Osteoblast (primary cell): ENCODE results near the gene SPIN2A. TPM values are rescaled to one million over a fixed set of nuclear protein-coding genes. Genes with fewer than 3 reads are reported as not detected.
A peak's percentile ranks its signal among the peaks of the same experiment; 100 is the strongest.
"Not testable (repeated sequence)": the region's sequence is repeated elsewhere in the genome, so short reads cannot be mapped to it uniquely, and the experiment has no call there.

ENCODE experiments used
- DNase-seq: peaks from one replicate; pipeline ENCODE4 v3.0.0; 2011; ENCODE audit warnings: low spot score, mixed read lengths; ENCODE audit not compliant: insufficient read length; ENCODE audit errors: missing footprints
- H2AFZ ChIP-seq: 2 replicates; pipeline ENCODE4 v1.6.0; 2011; ENCODE audit warnings: mild to moderate bottlenecking, low read length
- H3K27ac ChIP-seq: 2 replicates; pipeline ENCODE4 v1.5.1; 2011; ENCODE audit warnings: mild to moderate bottlenecking, low read depth, low read length, moderate library complexity
- H3K27me3 ChIP-seq: 2 replicates; pipeline ENCODE4 v1.6.0; 2012; ENCODE audit warnings: mild to moderate bottlenecking, control low read depth, inconsistent platforms, low read length, moderate library complexity; ENCODE audit not compliant: insufficient read depth
- H3K36me3 ChIP-seq: 2 replicates; pipeline ENCODE4 v1.5.1; 2011; ENCODE audit warnings: mild to moderate bottlenecking, low read length, control low read depth, moderate library complexity; ENCODE audit not compliant: insufficient read depth
- H3K4me1 ChIP-seq: 2 replicates; pipeline ENCODE4 v1.5.1; 2011; ENCODE audit warnings: mild to moderate bottlenecking, low read length, control low read depth, moderate library complexity; ENCODE audit not compliant: insufficient read depth
- H3K4me2 ChIP-seq: 2 replicates; pipeline ENCODE4 v1.6.0; 2011; ENCODE audit warnings: mild to moderate bottlenecking, low read length; ENCODE audit not compliant: insufficient read depth
- H3K4me3 ChIP-seq: fragments of 200-600 bp; sonication (generic); 3 replicates; pipeline ENCODE4 v1.5.1; 2012; ENCODE audit warnings: mild to moderate bottlenecking, low read length, inconsistent platforms; ENCODE audit not compliant: insufficient read depth
- H3K79me2 ChIP-seq: 2 replicates; pipeline ENCODE4 v1.6.0; 2012; ENCODE audit warnings: mild to moderate bottlenecking, low read length, control low read depth, inconsistent platforms; ENCODE audit not compliant: insufficient read depth
- H3K9me3 ChIP-seq: 2 replicates; pipeline ENCODE4 v1.5.1; 2011; ENCODE audit warnings: low read depth, low read length, control low read depth
- H4K20me1 ChIP-seq: 2 replicates; pipeline ENCODE4 v1.6.0; 2012; ENCODE audit warnings: mild to moderate bottlenecking, low read length, control low read depth; ENCODE audit not compliant: insufficient read depth
- total RNA-seq: library from RNA; depleted of rRNA; stranded (reverse); fragments of >200 nt; gene quantifications from 2 replicates; pipeline ENCODE4 v1.2.3, GENCODE V29; 2012
- TF ChIP-seq, protein P1 (sequence below): IDR thresholded peaks from 2 replicates; pipeline ENCODE4 v1.5.1; 2011; ENCODE audit warnings: mild to moderate bottlenecking, low read depth, low read length, moderate library complexity; ENCODE audit errors: extremely low read depth

The SPIN2A gene
- total RNA-seq, 1 donor, result 1.4 TPM

GRCh38 chrX:57137501-57137900, 304 bp upstream of the SPIN2A start:
- peak; percentile 47 for DNase-seq
- peak overlapping the region; percentile 58 for H3K4me3 ChIP-seq

GRCh38 chrX:57136589-57136988, 608 bp downstream of the SPIN2A start:
- H3K9me3 ChIP-seq, H4K20me1 ChIP-seq, H3K36me3 ChIP-seq, DNase-seq, H3K79me2 ChIP-seq, H2AFZ ChIP-seq, H3K4me2 ChIP-seq, H3K27me3 ChIP-seq, H3K4me3 ChIP-seq, H3K27ac ChIP-seq, H3K4me1 ChIP-seq: not testable (repeated sequence)

More at GRCh38 chrX:57137501-57137900, 304 bp upstream of the SPIN2A start:
- Histone ChIP-seq H3K9me3 (no peaks in the 10 kb centered on the region), H3K36me3 (no peaks in the 10 kb centered on the region), H3K4me2 (peak overlapping the region; percentile 71), H4K20me1 (no peaks in the 10 kb centered on the region), H3K27ac (no peak overlapping the region), H3K27me3 (no peaks in the 10 kb centered on the region), H2AFZ (peak overlapping the region; percentile 65), H3K4me1 (no peaks in the 10 kb centered on the region), H3K79me2 (no peaks in the 10 kb centered on the region)
- TF ChIP-seq, protein P1, sequence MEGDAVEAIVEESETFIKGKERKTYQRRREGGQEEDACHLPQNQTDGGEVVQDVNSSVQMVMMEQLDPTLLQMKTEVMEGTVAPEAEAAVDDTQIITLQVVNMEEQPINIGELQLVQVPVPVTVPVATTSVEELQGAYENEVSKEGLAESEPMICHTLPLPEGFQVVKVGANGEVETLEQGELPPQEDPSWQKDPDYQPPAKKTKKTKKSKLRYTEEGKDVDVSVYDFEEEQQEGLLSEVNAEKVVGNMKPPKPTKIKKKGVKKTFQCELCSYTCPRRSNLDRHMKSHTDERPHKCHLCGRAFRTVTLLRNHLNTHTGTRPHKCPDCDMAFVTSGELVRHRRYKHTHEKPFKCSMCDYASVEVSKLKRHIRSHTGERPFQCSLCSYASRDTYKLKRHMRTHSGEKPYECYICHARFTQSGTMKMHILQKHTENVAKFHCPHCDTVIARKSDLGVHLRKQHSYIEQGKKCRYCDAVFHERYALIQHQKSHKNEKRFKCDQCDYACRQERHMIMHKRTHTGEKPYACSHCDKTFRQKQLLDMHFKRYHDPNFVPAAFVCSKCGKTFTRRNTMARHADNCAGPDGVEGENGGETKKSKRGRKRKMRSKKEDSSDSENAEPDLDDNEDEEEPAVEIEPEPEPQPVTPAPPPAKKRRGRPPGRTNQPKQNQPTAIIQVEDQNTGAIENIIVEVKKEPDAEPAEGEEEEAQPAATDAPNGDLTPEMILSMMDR, result no peak

DNA sequence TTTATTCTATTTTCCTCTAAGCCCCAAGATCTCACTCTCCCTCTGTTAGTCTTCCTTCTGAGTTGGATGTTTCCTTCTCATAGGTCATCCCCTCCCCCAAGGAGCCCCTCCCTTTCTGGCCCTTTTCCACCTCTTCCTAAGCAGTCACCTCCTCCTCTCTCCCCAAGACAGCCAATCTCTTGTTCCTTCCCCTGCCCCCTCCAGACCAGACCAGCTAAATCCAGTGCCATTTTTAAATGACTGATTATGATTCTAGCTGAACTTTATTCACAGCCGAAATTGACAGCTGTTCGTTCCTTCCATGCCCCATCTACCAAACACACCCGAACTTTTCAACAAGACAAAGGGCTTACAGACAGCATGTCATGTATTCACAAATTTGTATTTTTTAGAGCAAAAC, 1.9 kb downstream of the SPIN2A start:
- no peaks in the 10 kb centered on the region for H3K9me3 ChIP-seq
- H3K4me2 ChIP-seq, result no peak overlapping the region
- H4K20me1 ChIP-seq, result no peaks in the 10 kb centered on the region
- no peak overlapping the region for H2AFZ ChIP-seq
- H3K4me3 ChIP-seq, result no peak overlapping the region
- no peak overlapping the region for H3K27ac ChIP-seq
- DNase-seq, result no peak
- H3K27me3 ChIP-seq, result no peaks in the 10 kb centered on the region
- H3K79me2 ChIP-seq, result no peaks in the 10 kb centered on the region
- no peaks in the 10 kb centered on the region for H3K4me1 ChIP-seq
- no peaks in the 10 kb centered on the region for H3K36me3 ChIP-seq
- TF ChIP-seq, protein P1, result no peak

DNA sequence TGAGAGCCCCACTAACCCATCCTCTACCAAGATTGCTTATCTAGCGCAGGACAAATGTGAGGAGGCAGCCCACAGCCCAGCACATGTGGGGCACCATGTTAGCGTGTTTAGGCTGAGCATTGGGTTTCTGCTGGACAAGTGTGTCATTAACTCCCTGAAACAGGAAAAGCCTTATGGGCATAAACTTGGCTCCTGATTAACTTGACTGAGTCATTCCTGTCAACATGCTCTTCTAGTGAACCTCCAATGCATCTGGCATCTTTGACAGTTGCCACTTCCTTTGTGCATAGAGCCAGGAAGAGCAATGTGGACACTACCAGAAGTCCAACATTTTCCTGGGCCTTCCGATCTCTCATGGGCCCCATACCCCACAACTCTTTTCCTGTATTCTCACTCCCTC, 2.5 kb downstream of the SPIN2A start:
- Histone ChIP-seq H3K4me1 (no peaks in the 10 kb centered on the region), H3K4me2 (no peak overlapping the region), H2AFZ (no peak overlapping the region), H3K36me3 (no peaks in the 10 kb centered on the region), H3K4me3 (no peak overlapping the region), H3K27ac (no peak overlapping the region), H4K20me1 (no peaks in the 10 kb centered on the region), H3K79me2 (no peaks in the 10 kb centered on the region), H3K9me3 (no peaks in the 10 kb centered on the region), H3K27me3 (no peaks in the 10 kb centered on the region)
- DNase-seq, result no peak
- TF ChIP-seq, protein P1, result no peak
